Gastroesophageal sphincter (tissue), 3 donors: Measurements from ENCODE around the gene ITIH1.
"Not testable (repeated sequence)": the region's sequence is repeated elsewhere in the genome, so short reads cannot be mapped to it uniquely, and the experiment has no call there.

Experiments
- CTCF ChIP-seq, 4 experiments: fragments of 200-600 bp in 2 of 4; fragments of 450-650 bp in 2 of 4; sonication (generic) in 1 of 4; IDR thresholded peaks; one replicate each; pipeline ENCODE4 v1.5.1; 2017 to 2019; ENCODE audit warnings: antibody characterized with exemption in 4 of 4, mild to moderate bottlenecking in 2 of 4, moderate library complexity in 2 of 4
- POLR2A ChIP-seq, 2 donors: fragments of 450-650 bp; IDR thresholded peaks; one replicate each; pipeline ENCODE4 v1.6.1; 2017; ENCODE audit warnings: antibody characterized with exemption in 2 of 2, mild to moderate bottlenecking in 2 of 2, moderate library complexity in 1 of 2

GRCh38 chr3:52776486-52776885 is 913 bp upstream of the ITIH1 start:
- TF ChIP-seq CTCF, POLR2A (IDR thresholded peaks at IDR 0.05): not testable (repeated sequence)
